K562 (cell line): Measurements from ENCODE around the gene PRDX2. TPM values are rescaled to one million over a fixed set of nuclear protein-coding genes. Genes with fewer than 3 reads are reported as not detected.
A peak's percentile ranks its signal among the peaks of the same experiment; 100 is the strongest.

Source experiments
- FOS ChIP-seq: IDR thresholded peaks from 3 replicates; pipeline ENCODE4 v1.6.1; 2011; ENCODE audit not compliant: insufficient read length; ENCODE audit errors: extremely low read depth
- FOXM1 ChIP-seq, 2 experiments: fragments of 450-650 bp in 1 of 2; sonication (generic) in 1 of 2; formaldehyde crosslinking in 1 of 2; IDR thresholded peaks; 2 replicates each; pipeline versions ENCODE4 v1.6.1 to v1.9.0; 2017 to 2022; ENCODE audit warnings: low read depth in 2 of 2, mild to moderate bottlenecking in 2 of 2, missing genetic modification reagents in 1 of 2, moderate library complexity in 1 of 2
- GATAD2A ChIP-seq: fragments of 450-650 bp; IDR thresholded peaks from 2 replicates; pipeline ENCODE4 v1.6.1; 2017
- PRDM10 ChIP-seq: fragments of 450-650 bp; IDR thresholded peaks from 2 replicates; pipeline ENCODE4 v1.6.1; 2018; ENCODE audit not compliant: partially characterized antibody
- RHOXF2B ChIP-seq: fragments of 250-450 bp; sonication (Bioruptor Pico); conservative IDR thresholded peaks from 2 replicates; pipeline ENCODE4 v1.5.1; 2021
- SMARCB1 ChIP-seq: IDR thresholded peaks from 2 replicates; pipeline ENCODE4 v1.6.1; 2011; ENCODE audit warnings: improper control_type of control experiment, low read depth; ENCODE audit not compliant: insufficient read length
- ZBTB49 ChIP-seq: sonication (generic); formaldehyde crosslinking; IDR thresholded peaks from 2 replicates; pipeline ENCODE4 v1.8.0; 2022; ENCODE audit warnings: missing genetic modification reagents, mild to moderate bottlenecking, borderline replicate concordance
- ZKSCAN3 ChIP-seq: fragments of 250-450 bp; sonication (Bioruptor Pico); IDR thresholded peaks from 2 replicates; pipeline ENCODE4 v1.4.0; 2020
- ZNF311 ChIP-seq: fragments of 250-450 bp; sonication (Bioruptor Pico); IDR thresholded peaks from 2 replicates; pipeline ENCODE4 v1.4.0; 2020; ENCODE audit warnings: mild to moderate bottlenecking, moderate library complexity
- ZNF324 ChIP-seq: fragments of 250-450 bp; sonication (Bioruptor Pico); IDR thresholded peaks from 2 replicates; pipeline ENCODE4 v1.4.0; 2020; ENCODE audit warnings: mild to moderate bottlenecking
- ZNF551 ChIP-seq: fragments of 250-450 bp; sonication (Bioruptor Pico); IDR thresholded peaks from 2 replicates; pipeline ENCODE4 v1.5.0; 2021; ENCODE audit warnings: mild to moderate bottlenecking, moderate library complexity
- ZNF655 ChIP-seq: fragments of 250-450 bp; sonication (Bioruptor Pico); IDR thresholded peaks from 2 replicates; pipeline ENCODE4 v1.5.0; 2021
- ZNF785 ChIP-seq: fragments of 250-450 bp; sonication (Bioruptor Pico); IDR thresholded peaks from 2 replicates; pipeline ENCODE4 v1.4.0; 2020; ENCODE audit warnings: mild to moderate bottlenecking
- polyA plus RNA-seq, 8 experiments: library from polyadenylated mRNA; depleted of rRNA in 4 of 8; stranded (reverse) in 5 of 8; unstranded in 3 of 8; fragments of >200 nt; fragmentation: Nextera tagmentation in 2 of 8; fragmentation: Illumina TruSeq in 1 of 8; extraction: Ambion mirVana in 2 of 8; extraction: Trizol in 1 of 8; gene quantifications; 2 replicates each; pipeline versions ENCODE4 v1.2.1 to v1.2.3, GENCODE V29; 2011 to 2014; ENCODE audit warnings: inconsistent platforms in 1 of 8, missing spikeins in 1 of 8
- total RNA-seq, 7 experiments: library from RNA; depleted of rRNA in 6 of 7; stranded (reverse); fragments of >200 nt in 6 of 7; fragmentation: Illumina TruSeq in 2 of 7; extraction: Trizol in 2 of 7; gene quantifications; 2 replicates each; pipeline versions ENCODE4 v1.2.1 to v1.2.3, GENCODE V29; 2011 to 2021; ENCODE audit warnings: low replicate concordance in 1 of 7
- TF ChIP-seq, protein P1 (sequence below), 3 experiments: fragments of 200-800 bp in 1 of 3; sonication (Bioruptor generic) in 1 of 3; sonication (generic) in 1 of 3; formaldehyde crosslinking in 1 of 3; IDR thresholded peaks; 2 replicates each; pipeline versions ENCODE4 v1.6.1 to v1.8.0; 2016 to 2022; ENCODE audit warnings: mild to moderate bottlenecking in 2 of 3, missing compliant biosample characterization in 2 of 3, missing genetic modification characterization in 2 of 3, missing genetic modification reagents in 1 of 3
- TF ChIP-seq, protein P2 (sequence below): fragments of 450-650 bp; formaldehyde crosslinking; IDR thresholded peaks from 2 replicates; pipeline ENCODE4 v1.4.0; 2022; ENCODE audit warnings: missing genetic modification characterization

PRDX2 gene
- total and polyA plus RNA-seq, 9 of the 15 experiments (the other 6 are each of a cell fraction or from before 2014, with no cell fraction given) = 206 to 1,183 (median 415) TPM

DNA sequence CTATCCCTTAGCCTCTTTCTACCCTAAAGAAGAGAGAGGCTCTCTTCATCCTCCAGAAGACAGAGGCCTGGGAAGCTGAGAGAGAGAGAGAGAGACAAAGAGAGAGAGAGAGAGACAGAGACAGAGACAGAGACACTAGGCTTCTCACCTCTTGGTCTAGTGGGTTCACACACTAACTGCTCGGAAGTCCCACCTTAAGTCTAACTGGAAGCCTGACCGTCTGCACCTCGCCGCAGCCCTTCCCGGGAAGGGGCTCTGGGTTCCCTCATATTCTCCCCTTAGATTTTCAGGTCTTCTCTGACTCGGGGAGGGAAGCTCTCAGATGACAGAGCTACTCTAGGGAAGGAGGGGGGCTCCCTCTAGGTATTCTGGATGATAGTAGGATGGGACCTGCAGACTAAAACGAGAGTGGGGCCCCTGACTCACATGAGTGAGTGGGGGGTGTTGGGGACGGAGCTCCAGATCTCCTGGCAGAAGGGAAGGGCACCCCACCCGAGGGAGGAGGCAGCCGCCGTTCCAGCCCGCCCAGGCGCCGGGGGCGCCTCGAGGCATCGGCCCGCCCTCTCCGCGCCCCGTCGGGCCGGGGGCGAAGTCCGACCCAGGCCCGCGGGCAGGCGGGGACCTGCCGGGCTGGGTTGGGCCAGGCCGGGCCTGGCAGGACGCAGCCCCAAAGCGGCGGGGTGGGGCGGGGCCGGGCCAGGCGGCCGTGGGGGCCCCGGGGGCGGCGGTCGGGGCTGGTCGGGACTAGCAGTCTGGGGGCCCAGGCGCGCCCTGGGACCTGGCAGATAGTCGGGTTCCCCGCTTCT, 12.3 kb downstream of the PRDX2 start (continued):
- TF ChIP-seq, protein P1, sequence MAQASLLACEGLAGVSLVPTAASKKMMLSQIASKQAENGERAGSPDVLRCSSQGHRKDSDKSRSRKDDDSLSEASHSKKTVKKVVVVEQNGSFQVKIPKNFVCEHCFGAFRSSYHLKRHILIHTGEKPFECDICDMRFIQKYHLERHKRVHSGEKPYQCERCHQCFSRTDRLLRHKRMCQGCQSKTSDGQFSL (CRISPR knock-in tag; IDR thresholded peaks at IDR 0.05) = 0 out of 2 replicates have a peak, but pooled peaks have one; percentile 44
- TF ChIP-seq, protein P1 (tag; IDR thresholded peaks at IDR 0.05) = peak in 1 of 2 experiments; percentile 35; a peak in 1 of 4 replicates
- no peak for TF ChIP-seq GATAD2A
- no peak for TF ChIP-seq PRDM10
- TF ChIP-seq ZNF551 (CRISPR knock-in tag) = no peak
- no peak for TF ChIP-seq ZKSCAN3 (CRISPR knock-in tag)
- no peak for TF ChIP-seq ZBTB49 (CRISPR knock-in tag)
- TF ChIP-seq ZNF311 (CRISPR knock-in tag) = no peak
- no peak for TF ChIP-seq ZNF655
- no peak for TF ChIP-seq SMARCB1
- no peak for TF ChIP-seq ZNF324 (CRISPR knock-in tag)
- TF ChIP-seq ZNF785 (CRISPR knock-in tag) = no peak
- TF ChIP-seq, protein P2, sequence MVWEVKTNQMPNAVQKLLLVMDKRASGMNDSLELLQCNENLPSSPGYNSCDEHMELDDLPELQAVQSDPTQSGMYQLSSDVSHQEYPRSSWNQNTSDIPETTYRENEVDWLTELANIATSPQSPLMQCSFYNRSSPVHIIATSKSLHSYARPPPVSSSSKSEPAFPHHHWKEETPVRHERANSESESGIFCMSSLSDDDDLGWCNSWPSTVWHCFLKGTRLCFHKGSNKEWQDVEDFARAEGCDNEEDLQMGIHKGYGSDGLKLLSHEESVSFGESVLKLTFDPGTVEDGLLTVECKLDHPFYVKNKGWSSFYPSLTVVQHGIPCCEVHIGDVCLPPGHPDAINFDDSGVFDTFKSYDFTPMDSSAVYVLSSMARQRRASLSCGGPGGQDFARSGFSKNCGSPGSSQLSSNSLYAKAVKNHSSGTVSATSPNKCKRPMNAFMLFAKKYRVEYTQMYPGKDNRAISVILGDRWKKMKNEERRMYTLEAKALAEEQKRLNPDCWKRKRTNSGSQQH (CRISPR knock-in tag) = 0 out of 2 replicates have a peak, but pooled peaks have one; percentile 26
- TF ChIP-seq RHOXF2B (CRISPR knock-in tag) = no peak
- TF ChIP-seq FOXM1 (IDR thresholded peaks at IDR 0.05; ENCODE audit: low read depth) = no peak
- no peak for TF ChIP-seq FOXM1 (CRISPR knock-in tag; IDR thresholded peaks at IDR 0.05; ENCODE audit: low read depth)
- no peak for TF ChIP-seq FOS
